IMR-90 (cell line): ENCODE data around the gene DOCK1. TPM values are rescaled to one million over a fixed set of nuclear protein-coding genes. Genes with fewer than 3 reads are reported as not detected.

Experiments used
- ATAC-seq: fragments of 200-7000 bp; cut with Tn5 transposase; 2 replicates; pipeline ENCODE4 v1.9.1; 2020; ENCODE audit warnings: low read depth, mild to moderate bottlenecking, moderate library complexity
- BruUV-seq: library from RNA; stranded (reverse); fragments of 400-500 nt; replicated peaks from 2 replicates; lab custom pipeline; 2021; lab: Mats Ljungman, UMichigan
- CTCF ChIA-PET: fragments of 300-600 bp; formaldehyde crosslinking; extraction: SDS; loops from one replicate; lab custom pipeline; 2021; ENCODE audit warnings: antibody characterized with exemption; lab: Yijun Ruan, JAX
- POLR2A ChIA-PET: fragments of 300-600 bp; sonication (Branson Sonifier 250); formaldehyde crosslinking; loops from one replicate; lab custom pipeline; 2022; ENCODE audit warnings: antibody characterized with exemption; ENCODE audit not compliant: unreplicated experiment; lab: Charles Lee
- DNase-seq: peaks from one replicate; pipeline ENCODE4 v3.0.0; 2013
- H2AFZ ChIP-seq: replicated peaks from 2 replicates; pipeline ENCODE3; 2013; ENCODE audit warnings: low read length, mild to moderate bottlenecking; ENCODE audit not compliant: poor library complexity
- H2AK5ac ChIP-seq: 2 replicates; pipeline ENCODE4 v1.6.1; 2013; ENCODE audit warnings: low read depth, low read length, inconsistent platforms
- H2AK9ac ChIP-seq: replicated peaks from 2 replicates; pipeline ENCODE3; 2013; ENCODE audit warnings: mild to moderate bottlenecking, low read depth, low read length, moderate library complexity; ENCODE audit not compliant: poor library complexity
- H2BK120ac ChIP-seq: 2 replicates; pipeline ENCODE4 v1.6.1; 2013; ENCODE audit warnings: low read depth, low read length, inconsistent platforms
- H2BK15ac ChIP-seq: 3 replicates; pipeline ENCODE4 v1.6.1; 2013; ENCODE audit warnings: low read depth, low read length, inconsistent platforms
- H2BK20ac ChIP-seq: 2 replicates; pipeline ENCODE4 v1.6.1; 2013; ENCODE audit warnings: low read depth, mild to moderate bottlenecking, inconsistent platforms, low read length, moderate library complexity
- H2BK5ac ChIP-seq: 2 replicates; pipeline ENCODE4 v1.6.1; 2013; ENCODE audit warnings: mild to moderate bottlenecking, low read depth, low read length, inconsistent platforms; ENCODE audit not compliant: poor library complexity, severe bottlenecking
- H3K14ac ChIP-seq: replicated peaks from 2 replicates; pipeline ENCODE4 v1.6.1; 2013; ENCODE audit warnings: low read depth, low read length, inconsistent platforms
- H3K18ac ChIP-seq: 2 replicates; pipeline ENCODE4 v1.6.1; 2013; ENCODE audit warnings: low read depth, low read length, control low read depth
- H3K23ac ChIP-seq: 2 replicates; pipeline ENCODE4 v1.6.1; 2013; ENCODE audit warnings: low read depth, low read length, inconsistent platforms
- H3K27ac ChIP-seq: 2 replicates; pipeline ENCODE4 v1.5.1; 2013; ENCODE audit warnings: mild to moderate bottlenecking, control low read depth, low read length; ENCODE audit not compliant: insufficient read depth
- H3K27me3 ChIP-seq: 2 replicates; pipeline ENCODE4 v1.6.1; 2013; ENCODE audit warnings: low read length; ENCODE audit not compliant: control insufficient read depth, insufficient read depth
- H3K36me3 ChIP-seq: 2 replicates; pipeline ENCODE4 v1.6.1; 2013; ENCODE audit warnings: low read length, mixed read lengths; ENCODE audit not compliant: control insufficient read depth, insufficient read depth
- H3K4ac ChIP-seq: 2 replicates; pipeline ENCODE4 v1.6.1; 2013; ENCODE audit warnings: low read depth, low read length, inconsistent platforms
- H3K4me1 ChIP-seq: 2 replicates; pipeline ENCODE4 v1.6.1; 2013; ENCODE audit warnings: low read length, mixed read lengths; ENCODE audit not compliant: control insufficient read depth, insufficient read depth
- H3K4me2 ChIP-seq: 2 replicates; pipeline ENCODE4 v1.6.1; 2013; ENCODE audit warnings: low read depth, mild to moderate bottlenecking, control low read depth, low read length, moderate library complexity
- H3K4me3 ChIP-seq: 2 replicates; pipeline ENCODE4 v1.5.1; 2013; ENCODE audit warnings: low read depth, mild to moderate bottlenecking, control low read depth, low read length, moderate library complexity; ENCODE audit not compliant: insufficient read depth
- H3K56ac ChIP-seq: 2 replicates; pipeline ENCODE4 v1.6.1; 2013; ENCODE audit warnings: low read length, inconsistent platforms; ENCODE audit not compliant: insufficient read depth; ENCODE audit errors: extremely low read depth
- H3K79me1 ChIP-seq, 2 experiments: 2 replicates each; pipeline ENCODE4 v1.6.1; 2013; ENCODE audit warnings: low read length in 2 of 2, inconsistent platforms in 1 of 2, low read depth in 1 of 2
- H3K9ac ChIP-seq: 2 replicates; pipeline ENCODE4 v1.6.1; 2013; ENCODE audit warnings: low read depth, low read length, control low read depth
- H3K9me1 ChIP-seq: 2 replicates; pipeline ENCODE4 v1.6.1; 2013; ENCODE audit warnings: low read length, inconsistent platforms; ENCODE audit not compliant: insufficient read depth
- H3K9me3 ChIP-seq: 2 replicates; pipeline ENCODE4 v1.6.1; 2013; ENCODE audit warnings: low read length; ENCODE audit not compliant: control insufficient read depth, insufficient read depth
- H4K20me1 ChIP-seq: 2 replicates; pipeline ENCODE4 v1.6.1; 2013; ENCODE audit warnings: low read length, inconsistent platforms; ENCODE audit not compliant: insufficient read depth
- H4K5ac ChIP-seq: 2 replicates; pipeline ENCODE4 v1.6.1; 2013; ENCODE audit warnings: mild to moderate bottlenecking, low read depth, low read length, control low read depth
- H4K8ac ChIP-seq, 2 experiments: 2 replicates each; pipeline ENCODE4 v1.6.1; 2013; ENCODE audit warnings: low read depth in 2 of 2, low read length in 2 of 2, control low read depth in 1 of 2, inconsistent platforms in 1 of 2
- H4K91ac ChIP-seq: 2 replicates; pipeline ENCODE4 v1.6.1; 2013; ENCODE audit warnings: low read depth, low read length, inconsistent platforms; ENCODE audit not compliant: insufficient read depth
- BHLHE40 ChIP-seq: fragments of 150-350 bp; IDR thresholded peaks from 2 replicates; pipeline ENCODE4 v1.6.1; 2016; ENCODE audit warnings: mild to moderate bottlenecking, low read depth, low read length
- CEBPB ChIP-seq: IDR thresholded peaks from 2 replicates; pipeline ENCODE4 v1.6.1; 2012; ENCODE audit warnings: low read depth, low read length, improper control_type of control experiment
- CHD1 ChIP-seq: IDR thresholded peaks from 2 replicates; pipeline ENCODE4 v1.6.1; 2012; ENCODE audit warnings: low read depth, low read length, improper control_type of control experiment
- FOS ChIP-seq: fragments of 150-350 bp; IDR thresholded peaks from 2 replicates; pipeline ENCODE4 v1.6.1; 2016; ENCODE audit warnings: low read depth, low read length
- MAFK ChIP-seq: IDR thresholded peaks from 2 replicates; pipeline ENCODE4 v1.6.1; 2012; ENCODE audit warnings: low read depth, low read length, improper control_type of control experiment
- MAZ ChIP-seq: IDR thresholded peaks from 2 replicates; pipeline ENCODE4 v1.6.1; 2012; ENCODE audit warnings: low read depth, mild to moderate bottlenecking, low read length, improper control_type of control experiment, moderate library complexity, borderline replicate concordance
- MXI1 ChIP-seq: IDR thresholded peaks from 2 replicates; pipeline ENCODE4 v1.6.1; 2012; ENCODE audit warnings: low read depth, mild to moderate bottlenecking, low read length, moderate library complexity, borderline replicate concordance
- NFE2L2 ChIP-seq: fragments of 150-350 bp; IDR thresholded peaks from 2 replicates; pipeline ENCODE4 v1.6.1; 2016; ENCODE audit warnings: low read depth, mild to moderate bottlenecking, low read length
- POLR2A ChIP-seq: IDR thresholded peaks from 2 replicates; pipeline ENCODE4 v1.6.1; 2012; ENCODE audit warnings: mild to moderate bottlenecking, low read depth, low read length
- RAD21 ChIP-seq: IDR thresholded peaks from 2 replicates; pipeline ENCODE4 v1.6.1; 2012; ENCODE audit warnings: low read length, improper control_type of control experiment
- RCOR1 ChIP-seq: IDR thresholded peaks from 2 replicates; pipeline ENCODE4 v1.6.1; 2012; ENCODE audit warnings: mild to moderate bottlenecking, low read length, improper control_type of control experiment; ENCODE audit not compliant: insufficient replicate concordance
- RFX5 ChIP-seq: IDR thresholded peaks from 2 replicates; pipeline ENCODE4 v1.8.0; 2012; ENCODE audit warnings: low read depth, mild to moderate bottlenecking, low read length, moderate library complexity
- SMC3 ChIP-seq: fragments of 150-350 bp; IDR thresholded peaks from 2 replicates; pipeline ENCODE4 v1.6.1; 2016; ENCODE audit warnings: low read depth, mild to moderate bottlenecking, antibody characterized with exemption, low read length, moderate library complexity
- WGBS, 2 experiments: methylation state at CpG; one replicate each; pipeline versions ENCODE4 v1.1.5 to v1.1.7; 2013; ENCODE audit warnings: missing lambda C conversion rate in 2 of 2; ENCODE audit not compliant: insufficient read length in 1 of 2; ENCODE audit errors: extremely low coverage in 2 of 2; 5-methylcytosine and 5-hydroxymethylcytosine counted together
- dilution Hi-C: fragments of 300-500 bp; cut with HindIII; formaldehyde crosslinking; loops from one replicate; pipeline ENCODE4 v1.14.3; 2018; ENCODE audit warnings: low sequenced_read_pairs; ENCODE audit not compliant: unreplicated experiment
- in situ Hi-C: fragments of 300-500 bp; cut with MboI; formaldehyde crosslinking; loops from 3 replicates; pipeline ENCODE4 v1.14.3; 2019; ENCODE audit warnings: low sequenced_read_pairs, inconsistent platforms, mixed read lengths
- intact Hi-C: fragments of 100-400 bp; cut with micrococcal nuclease; formaldehyde crosslinking; loops from 2 replicates; pipeline ENCODE4 v1.10.0; 2022
- polyA plus RNA-seq, 3 experiments: library from polyadenylated mRNA; depleted of rRNA; stranded (reverse); fragments of >200 nt; gene quantifications; 2 replicates each; pipeline ENCODE4 v1.2.3, GENCODE V29; 2012; ENCODE audit warnings: low replicate concordance in 1 of 3
- total RNA-seq: library from RNA; depleted of rRNA; stranded (reverse); fragments of >200 nt; gene quantifications from 2 replicates; pipeline ENCODE4 v1.2.3, GENCODE V29; 2012
- TF ChIP-seq, protein P1 (sequence below): fragments of 150-350 bp; IDR thresholded peaks from 2 replicates; pipeline ENCODE4 v1.6.1; 2017; ENCODE audit warnings: mild to moderate bottlenecking, antibody characterized with exemption, low read length, low read depth
- TF ChIP-seq, protein P2 (sequence below): fragments of 150-350 bp; IDR thresholded peaks from 2 replicates; pipeline ENCODE4 v1.6.1; 2016; ENCODE audit warnings: low read depth, mild to moderate bottlenecking, low read length, moderate library complexity, borderline replicate concordance
- TF ChIP-seq, protein P3 (sequence below): conservative IDR thresholded peaks from 2 replicates; pipeline ENCODE4 v1.5.1; 2012; ENCODE audit warnings: mild to moderate bottlenecking, low read depth, low read length, improper control_type of control experiment

Gene DOCK1
- total and polyA plus RNA-seq, 2 of the 4 experiments (the other 2 are of a cell fraction), result 28.2 to 71.0 TPM

- BruUV-seq, result no TSS peak
- H3K9ac ChIP-seq, result no peak overlapping the region
- no peaks in the 10 kb centered on the region for H3K9me3 ChIP-seq
- H2BK20ac ChIP-seq, result no peak overlapping the region
- no peak overlapping the region for H2BK5ac ChIP-seq
- DNase-seq (no peak), ATAC-seq (no peak)
- no peak overlapping the region for H3K23ac ChIP-seq
- H4K8ac ChIP-seq, result no peak overlapping the region
- H3K14ac ChIP-seq, result no peak overlapping the region
- H3K4ac ChIP-seq, result no peak overlapping the region
- no peaks in the 10 kb centered on the region for H3K36me3 ChIP-seq
- no peak overlapping the region for H4K5ac ChIP-seq
- dilution Hi-C loops (no loop called here), in situ Hi-C loops (no loop called here), intact Hi-C loops (no loop called here)
- H4K20me1 ChIP-seq, result no peaks in the 10 kb centered on the region
- H3K4me1 ChIP-seq, result no peaks in the 10 kb centered on the region
- H2BK120ac ChIP-seq, result no peak overlapping the region
- no peak overlapping the region for H3K4me3 ChIP-seq
- no peak overlapping the region for H4K91ac ChIP-seq
- H2BK15ac ChIP-seq, result no peak overlapping the region
- POLR2A ChIA-PET, result no interaction called here
- no peaks in the 10 kb centered on the region for H3K9me1 ChIP-seq
- no peak overlapping the region for H3K4me2 ChIP-seq
- H2AFZ ChIP-seq, result no peak overlapping the region
- WGBS, 2 experiments, result 60% methylated on average over 2 of the region's 5 CpGs; no CpG with 5 or more reads in 1 of the 2 experiments
- H2AK5ac ChIP-seq, result no peak overlapping the region
- CTCF ChIA-PET, result no interaction called here
- H3K18ac ChIP-seq, result no peak overlapping the region
- peaks cover 4% of the 10 kb centered on the region; the same call in 1 of the 2 replicates for H3K27me3 ChIP-seq
- H3K79me1 ChIP-seq, result no peaks in the 10 kb centered on the region
- no peak for TF ChIP-seq RFX5
- no peak for TF ChIP-seq CEBPB
- TF ChIP-seq POLR2A, result no peak
- TF ChIP-seq CHD1, result no peak
- TF ChIP-seq MAFK, result no peak
- TF ChIP-seq RAD21, result no peak
- TF ChIP-seq NFE2L2, result no peak
- no peak for TF ChIP-seq MXI1
- TF ChIP-seq, protein P1, sequence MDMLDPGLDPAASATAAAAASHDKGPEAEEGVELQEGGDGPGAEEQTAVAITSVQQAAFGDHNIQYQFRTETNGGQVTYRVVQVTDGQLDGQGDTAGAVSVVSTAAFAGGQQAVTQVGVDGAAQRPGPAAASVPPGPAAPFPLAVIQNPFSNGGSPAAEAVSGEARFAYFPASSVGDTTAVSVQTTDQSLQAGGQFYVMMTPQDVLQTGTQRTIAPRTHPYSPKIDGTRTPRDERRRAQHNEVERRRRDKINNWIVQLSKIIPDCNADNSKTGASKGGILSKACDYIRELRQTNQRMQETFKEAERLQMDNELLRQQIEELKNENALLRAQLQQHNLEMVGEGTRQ, result no peak
- TF ChIP-seq, protein P2, sequence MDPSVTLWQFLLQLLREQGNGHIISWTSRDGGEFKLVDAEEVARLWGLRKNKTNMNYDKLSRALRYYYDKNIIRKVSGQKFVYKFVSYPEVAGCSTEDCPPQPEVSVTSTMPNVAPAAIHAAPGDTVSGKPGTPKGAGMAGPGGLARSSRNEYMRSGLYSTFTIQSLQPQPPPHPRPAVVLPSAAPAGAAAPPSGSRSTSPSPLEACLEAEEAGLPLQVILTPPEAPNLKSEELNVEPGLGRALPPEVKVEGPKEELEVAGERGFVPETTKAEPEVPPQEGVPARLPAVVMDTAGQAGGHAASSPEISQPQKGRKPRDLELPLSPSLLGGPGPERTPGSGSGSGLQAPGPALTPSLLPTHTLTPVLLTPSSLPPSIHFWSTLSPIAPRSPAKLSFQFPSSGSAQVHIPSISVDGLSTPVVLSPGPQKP, result no peak
- no peak for TF ChIP-seq SMC3
- no peak for TF ChIP-seq MAZ
- TF ChIP-seq, protein P3, sequence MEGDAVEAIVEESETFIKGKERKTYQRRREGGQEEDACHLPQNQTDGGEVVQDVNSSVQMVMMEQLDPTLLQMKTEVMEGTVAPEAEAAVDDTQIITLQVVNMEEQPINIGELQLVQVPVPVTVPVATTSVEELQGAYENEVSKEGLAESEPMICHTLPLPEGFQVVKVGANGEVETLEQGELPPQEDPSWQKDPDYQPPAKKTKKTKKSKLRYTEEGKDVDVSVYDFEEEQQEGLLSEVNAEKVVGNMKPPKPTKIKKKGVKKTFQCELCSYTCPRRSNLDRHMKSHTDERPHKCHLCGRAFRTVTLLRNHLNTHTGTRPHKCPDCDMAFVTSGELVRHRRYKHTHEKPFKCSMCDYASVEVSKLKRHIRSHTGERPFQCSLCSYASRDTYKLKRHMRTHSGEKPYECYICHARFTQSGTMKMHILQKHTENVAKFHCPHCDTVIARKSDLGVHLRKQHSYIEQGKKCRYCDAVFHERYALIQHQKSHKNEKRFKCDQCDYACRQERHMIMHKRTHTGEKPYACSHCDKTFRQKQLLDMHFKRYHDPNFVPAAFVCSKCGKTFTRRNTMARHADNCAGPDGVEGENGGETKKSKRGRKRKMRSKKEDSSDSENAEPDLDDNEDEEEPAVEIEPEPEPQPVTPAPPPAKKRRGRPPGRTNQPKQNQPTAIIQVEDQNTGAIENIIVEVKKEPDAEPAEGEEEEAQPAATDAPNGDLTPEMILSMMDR, result no peak
- no peak for TF ChIP-seq BHLHE40
- TF ChIP-seq FOS, result no peak
- TF ChIP-seq RCOR1, result no peak
- no peak overlapping the region for H2AK9ac ChIP-seq
- H3K56ac ChIP-seq, result no peak overlapping the region
- no peak overlapping the region for H3K27ac ChIP-seq
Observed at GRCh38 chr10:127462643-127463295, 557.5 kb downstream of the DOCK1 start.
